Right lobe of liver (tissue), 6 donors: ENCODE data around the gene LMBRD2. TPM values are rescaled to one million over a fixed set of nuclear protein-coding genes. Genes with fewer than 3 reads are reported as not detected.
A peak's percentile ranks its signal among the peaks of the same experiment; 100 is the strongest.
"Not testable (repeated sequence)": the region's sequence is repeated elsewhere in the genome, so short reads cannot be mapped to it uniquely, and the experiment has no call there.

Experiments
- ATAC-seq, 4 donors: fragments of 200-7000 bp; cut with Tn5 transposase; one replicate each; pipeline ENCODE4 v1.9.1; 2020; ENCODE audit warnings: mild to moderate bottlenecking in 4 of 4, moderate library complexity in 4 of 4
- DNase-seq, 3 donors: peaks; one replicate each; pipeline ENCODE4 v3.0.0-alpha.2; 2020
- H3K27ac ChIP-seq, 3 donors: fragments of 200-600 bp; one replicate each; pipeline ENCODE4 v1.8.0; 2022
- H3K27me3 ChIP-seq, 2 donors: fragments of 200-600 bp; one replicate each; pipeline ENCODE4 v1.8.0; 2022
- H3K36me3 ChIP-seq, 4 donors: fragments of 200-600 bp; sonication (generic) in 1 of 4; one replicate each; pipeline versions ENCODE4 v1.5.1 to v1.8.0; 2017 to 2022; ENCODE audit warnings: control low read depth in 1 of 4
- H3K4me1 ChIP-seq, 4 donors: fragments of 200-600 bp; sonication (generic) in 1 of 4; one replicate each; pipeline versions ENCODE4 v1.5.1 to v1.8.0; 2017 to 2022; ENCODE audit warnings: control low read depth in 1 of 4
- H3K4me3 ChIP-seq, 3 donors: fragments of 200-600 bp; one replicate each; pipeline ENCODE4 v1.8.0; 2022
- H3K9me3 ChIP-seq, 4 donors: fragments of 200-600 bp; sonication (generic) in 1 of 4; one replicate each; pipeline versions ENCODE4 v1.5.1 to v1.8.0; 2017 to 2022; ENCODE audit warnings: control low read depth in 1 of 4
- POLR2A ChIP-seq: fragments of 450-650 bp; IDR thresholded peaks from one replicate; pipeline ENCODE4 v1.6.1; 2017; ENCODE audit warnings: antibody characterized with exemption, mild to moderate bottlenecking
- WGBS: methylation state at CpG from one replicate; pipeline ENCODE4 v1.1.6; 2018; ENCODE audit warnings: low coverage, low lambda C conversion rate; ENCODE audit not compliant: insufficient coverage; ENCODE audit errors: missing lambda C conversion rate; 5-methylcytosine and 5-hydroxymethylcytosine counted together
- intact Hi-C, 2 donors: fragments of 100-400 bp; cut with DNase I; formaldehyde crosslinking; loops; one replicate each; pipeline versions ENCODE4 v1.11.2 to v1.14.1; 2022
- long read RNA-seq: library from polyadenylated mRNA; unstranded; transcript quantifications from one replicate; pipeline ENCODE4 v2.0.0, GENCODE V29; 2019
- total RNA-seq, 6 experiments: library from RNA; depleted of rRNA in 2 of 6; stranded (reverse); fragments of >200 nt in 2 of 6; fragmentation: NEBNext Ultra II Directional in 3 of 6; extraction: Animal tissue kit (Norgen Biotek cat#: 25700) in 3 of 6; gene quantifications; one replicate each; pipeline versions ENCODE4 v1.1.0 to v1.2.4, GENCODE V29; 2016 to 2023
- TF ChIP-seq, protein P1 (sequence below), 4 donors: fragments of 200-600 bp in 3 of 4; fragments of 450-650 bp in 1 of 4; IDR thresholded peaks; one replicate each; pipeline versions ENCODE4 v1.5.1 to v1.8.0; 2016 to 2022; ENCODE audit warnings: antibody characterized with exemption in 4 of 4, mild to moderate bottlenecking in 2 of 4
- donor health status: DM: no; HTN: yes; CAD: no.
- donor health status: DM: no; HTN: no; CAD: no.
- donor health status: DM: no; HTN: no; CAD: no.
- donor health status: DM: no; HTN: yes; CAD: no.
- donor health status: DM: no; HTN: yes; CAD: no.

LMBRD2 gene
- total RNA-seq: 10 to 100 TPM in 5 of 6 experiments, 1 to 10 TPM in 1; 8.0 to 13.0 (median 10.5) TPM
- long read RNA-seq, full-length matches to known transcripts: 1 of 2 reads
- long read RNA-seq, partial matches to known transcripts: 0 of 2 reads
- long read RNA-seq, other reads (novel, unspliced or antisense): 1 of 2 reads

DNA sequence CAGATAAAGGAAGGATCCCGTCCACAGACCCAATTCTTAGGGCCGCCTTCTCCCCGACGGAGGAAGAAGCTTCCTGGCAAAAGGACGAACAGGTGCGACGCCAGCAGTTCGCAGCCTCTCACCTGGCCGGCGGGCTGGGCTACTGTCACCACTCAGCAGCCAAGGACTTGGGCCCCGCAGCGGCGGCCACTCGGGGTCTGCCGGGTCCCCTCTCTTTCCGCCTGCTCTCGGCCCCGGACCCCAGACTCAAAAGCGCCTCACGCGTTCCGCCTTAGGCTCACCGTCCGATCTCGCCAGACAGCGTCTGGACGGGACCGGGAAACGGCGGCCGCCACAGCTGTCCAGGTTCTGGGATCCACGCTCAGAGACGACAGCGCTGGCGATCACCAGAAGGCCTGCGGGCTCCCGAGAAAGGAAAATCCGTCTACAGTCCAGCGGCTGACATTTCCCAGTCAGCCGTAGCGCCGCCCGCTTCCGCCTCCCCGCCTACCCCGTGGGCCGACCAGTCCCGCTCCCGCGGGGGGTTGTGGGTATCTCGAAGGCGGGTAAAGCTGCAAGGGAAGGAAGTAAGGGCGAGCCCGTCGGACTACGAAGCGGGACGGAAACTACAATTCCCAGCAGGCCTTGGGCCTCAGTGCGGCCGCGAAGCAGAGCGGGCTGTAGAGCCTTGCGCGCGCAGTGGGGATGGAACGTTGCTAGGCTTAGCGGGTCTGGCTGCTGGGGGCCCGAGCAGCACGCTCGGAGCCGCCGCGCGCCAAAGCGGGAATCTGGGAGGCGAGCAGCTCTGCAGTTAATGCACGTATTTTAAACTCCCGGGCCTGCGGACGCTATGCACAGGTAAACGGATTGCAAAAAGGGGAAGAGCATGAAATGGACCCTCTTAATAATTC, at the start of gene LMBRD2, which contains the start of gene SKP2:
Gene LMBRD2 (minus strand): TSS at position 454 of the 890 bp plus-strand sequence. CDS start 8,538 bp downstream, outside the sequence.
Gene SKP2 (plus strand): TSS at position 678 of the 890 bp plus-strand sequence. CDS start 152 bp downstream, at position 830.
- Histone ChIP-seq H3K27ac (peak within 1 kb of the TSS; percentile 71 to 78 (median 72)), H3K4me1 (peaks cover 0 to 23% (median 8%) of the 10 kb centered on the region in 4 donors), H3K27me3 (no peaks in the 10 kb centered on the region), H3K36me3 (peaks cover 0 to 4% (median 1%) of the 10 kb centered on the region in 4 donors), H3K9me3 (no peaks in the 10 kb centered on the region), H3K4me3 (peak within 1 kb of the TSS; percentile 89 to 96 (median 91))
- peak; percentile 78 for TF ChIP-seq POLR2A
- TF ChIP-seq, protein P1, sequence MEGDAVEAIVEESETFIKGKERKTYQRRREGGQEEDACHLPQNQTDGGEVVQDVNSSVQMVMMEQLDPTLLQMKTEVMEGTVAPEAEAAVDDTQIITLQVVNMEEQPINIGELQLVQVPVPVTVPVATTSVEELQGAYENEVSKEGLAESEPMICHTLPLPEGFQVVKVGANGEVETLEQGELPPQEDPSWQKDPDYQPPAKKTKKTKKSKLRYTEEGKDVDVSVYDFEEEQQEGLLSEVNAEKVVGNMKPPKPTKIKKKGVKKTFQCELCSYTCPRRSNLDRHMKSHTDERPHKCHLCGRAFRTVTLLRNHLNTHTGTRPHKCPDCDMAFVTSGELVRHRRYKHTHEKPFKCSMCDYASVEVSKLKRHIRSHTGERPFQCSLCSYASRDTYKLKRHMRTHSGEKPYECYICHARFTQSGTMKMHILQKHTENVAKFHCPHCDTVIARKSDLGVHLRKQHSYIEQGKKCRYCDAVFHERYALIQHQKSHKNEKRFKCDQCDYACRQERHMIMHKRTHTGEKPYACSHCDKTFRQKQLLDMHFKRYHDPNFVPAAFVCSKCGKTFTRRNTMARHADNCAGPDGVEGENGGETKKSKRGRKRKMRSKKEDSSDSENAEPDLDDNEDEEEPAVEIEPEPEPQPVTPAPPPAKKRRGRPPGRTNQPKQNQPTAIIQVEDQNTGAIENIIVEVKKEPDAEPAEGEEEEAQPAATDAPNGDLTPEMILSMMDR (IDR thresholded peaks at IDR 0.05): no peak
- 0% methylated on average over 15 of the region's 81 CpGs for WGBS
- intact Hi-C loops: no loop called here
- ATAC-seq (peak; percentile 97 to 99 (median 98)), DNase-seq (peak; percentile 99 to 100 (median 100))

DNA sequence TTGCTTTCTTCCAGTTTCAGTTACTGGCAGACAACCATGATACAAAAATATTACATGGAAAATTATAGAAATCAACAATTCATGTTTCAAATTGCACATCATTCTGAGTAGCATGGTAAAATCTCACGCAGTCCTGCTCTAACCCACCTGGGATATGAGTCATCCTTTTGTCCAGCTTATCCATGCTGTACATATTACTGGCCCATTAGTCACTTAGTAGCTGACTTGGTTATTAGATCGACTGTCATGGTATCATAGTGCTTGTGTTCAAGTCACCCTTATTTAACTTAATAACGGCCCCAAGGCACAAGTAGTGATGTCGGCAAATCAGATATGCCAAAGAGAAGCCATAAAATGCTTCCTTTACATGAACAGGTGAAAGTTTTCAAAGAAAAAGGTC, 48.8 kb upstream of the LMBRD2 start:
- DNase-seq (no peak), ATAC-seq (no peak)
- H3K27ac ChIP-seq: no peak overlapping the region
- H3K9me3 ChIP-seq: no peaks in the 10 kb centered on the region
- 90% methylated on average over 4 of the region's 4 CpGs for WGBS
- H3K4me3 ChIP-seq: no peak overlapping the region
- intact Hi-C loops: no loop called here
- peaks cover 0 to 7% (median 0%) of the 10 kb centered on the region in 4 donors for H3K4me1 ChIP-seq
- H3K36me3 ChIP-seq: peaks cover 0 to 69% (median 36%) of the 10 kb centered on the region in 4 donors
- no peaks in the 10 kb centered on the region for H3K27me3 ChIP-seq
- no peak for TF ChIP-seq POLR2A
- TF ChIP-seq, protein P1 (IDR thresholded peaks at IDR 0.05): no peak

DNA sequence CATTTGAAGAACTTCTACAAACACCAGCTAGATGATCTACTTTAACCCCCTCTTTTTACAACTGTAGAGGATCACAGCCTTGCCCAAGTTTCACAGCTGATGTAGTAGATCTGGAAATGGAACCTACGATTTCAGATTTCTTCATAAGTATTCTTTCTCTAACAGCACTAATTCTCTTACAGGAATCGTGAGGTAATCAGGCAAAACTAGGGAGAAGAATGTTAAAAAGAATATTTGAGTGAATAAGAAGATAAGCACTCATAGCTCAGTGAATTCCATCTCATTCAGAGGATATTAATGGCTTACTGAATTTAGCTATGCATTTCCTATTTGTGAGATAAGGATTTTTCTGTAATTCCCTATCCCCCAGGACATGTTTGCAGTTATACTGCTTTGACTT, 47.9 kb upstream of the LMBRD2 start:
- ATAC-seq (no peak), DNase-seq (no peak)
- intact Hi-C loops: no loop called here
- Histone ChIP-seq H3K4me1 (peaks cover 0 to 8% (median 0%) of the 10 kb centered on the region in 4 donors), H3K27ac (no peak overlapping the region), H3K36me3 (peaks cover 0 to 76% (median 40%) of the 10 kb centered on the region in 4 donors), H3K4me3 (no peak overlapping the region), H3K9me3 (no peaks in the 10 kb centered on the region), H3K27me3 (no peaks in the 10 kb centered on the region)
- TF ChIP-seq POLR2A: no peak
- TF ChIP-seq, protein P1 (IDR thresholded peaks at IDR 0.05): no peak
- 72% methylated on average over 2 of the region's 2 CpGs for WGBS

DNA sequence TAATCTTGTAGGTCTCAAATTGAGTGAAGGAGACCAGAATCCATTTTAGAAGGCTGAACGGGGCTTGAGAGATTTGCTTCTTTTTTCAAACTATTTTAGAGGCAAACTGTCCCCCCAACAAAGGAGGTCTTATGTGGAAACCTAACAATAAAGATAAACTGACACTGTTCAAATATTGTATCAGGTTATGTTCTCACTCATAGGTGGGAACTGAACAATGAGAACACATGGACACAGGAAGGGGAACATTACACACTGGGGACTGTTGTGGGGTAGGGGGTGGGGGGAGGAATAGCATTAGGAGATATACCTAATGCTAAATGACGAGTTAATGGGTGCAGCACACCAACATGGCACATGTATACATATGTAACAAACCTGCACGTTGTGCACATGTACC, 47.1 kb upstream of the LMBRD2 start:
- DNase-seq, H3K27ac ChIP-seq, H3K4me3 ChIP-seq, ATAC-seq, intact Hi-C loops, H3K9me3 ChIP-seq, H3K27me3 ChIP-seq: not testable (repeated sequence)
- Histone ChIP-seq H3K4me1 (peaks cover 0 to 15% (median 3%) of the 10 kb centered on the region in 4 donors), H3K36me3 (peaks cover 0 to 76% (median 38%) of the 10 kb centered on the region in 4 donors)
- WGBS: 67% methylated on average over 3 of the region's 3 CpGs

DNA sequence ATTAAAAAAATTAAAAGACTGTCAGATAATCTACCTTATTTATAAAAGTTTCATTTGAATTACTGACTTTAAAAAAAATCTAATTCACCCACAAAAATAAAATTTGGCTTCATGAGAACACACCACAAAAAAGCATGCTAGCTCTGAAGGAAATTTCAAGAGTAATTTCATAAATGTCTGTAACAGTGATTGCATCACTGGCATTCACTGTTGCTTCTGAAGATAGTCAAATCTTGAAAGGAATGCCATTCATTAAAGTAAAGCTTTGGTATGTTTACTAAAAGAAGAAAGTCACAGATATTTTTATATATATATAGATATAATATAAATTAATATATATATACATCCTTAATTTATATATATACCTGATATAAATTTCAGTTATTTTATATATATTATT, 46.6 kb upstream of the LMBRD2 start:
- intact Hi-C loops: no loop called here
- TF ChIP-seq POLR2A: no peak
- TF ChIP-seq, protein P1 (IDR thresholded peaks at IDR 0.05): no peak
- DNase-seq (no peak), ATAC-seq (no peak)
- Histone ChIP-seq H3K27me3 (no peaks in the 10 kb centered on the region), H3K36me3 (peaks cover 0 to 73% (median 36%) of the 10 kb centered on the region in 4 donors), H3K9me3 (no peaks in the 10 kb centered on the region), H3K4me3 (no peak overlapping the region), H3K27ac (no peak overlapping the region), H3K4me1 (peaks cover 0 to 20% (median 6%) of the 10 kb centered on the region in 4 donors)
